HEK293 (cell line): ENCODE data around the gene FGR.

Experiments
- HIC1 ChIP-seq: fragments of 450-650 bp; formaldehyde crosslinking; IDR thresholded peaks from 2 replicates; pipeline ENCODE4 v1.5.1; 2016; ENCODE audit warnings: missing biosample characterization, missing genetic modification characterization
- HOXC10 ChIP-seq: sonication (generic); formaldehyde crosslinking; IDR thresholded peaks from 2 replicates; pipeline ENCODE4 v1.8.1; 2023; ENCODE audit warnings: mild to moderate bottlenecking, missing genetic modification reagents
- KLF16 ChIP-seq: fragments of 450-650 bp; formaldehyde crosslinking; IDR thresholded peaks from 2 replicates; pipeline ENCODE4 v1.5.1; 2017; ENCODE audit warnings: missing biosample characterization, missing genetic modification characterization
- KLF8 ChIP-seq: fragments of 450-650 bp; formaldehyde crosslinking; IDR thresholded peaks from 2 replicates; pipeline ENCODE4 v1.5.1; 2016; ENCODE audit warnings: missing biosample characterization, missing genetic modification characterization
- MYNN ChIP-seq: fragments of 450-650 bp; formaldehyde crosslinking; IDR thresholded peaks from 2 replicates; pipeline ENCODE4 v1.5.1; 2016; ENCODE audit warnings: missing biosample characterization, missing genetic modification characterization, borderline replicate concordance
- SP3 ChIP-seq: fragments of 450-650 bp; formaldehyde crosslinking; IDR thresholded peaks from 2 replicates; pipeline ENCODE4 v1.5.1; 2016; ENCODE audit warnings: missing biosample characterization, missing genetic modification characterization
- ZEB2 ChIP-seq: fragments of 450-650 bp; formaldehyde crosslinking; IDR thresholded peaks from 2 replicates; pipeline ENCODE4 v1.5.1; 2016; ENCODE audit warnings: missing biosample characterization, missing genetic modification characterization
- ZFP3 ChIP-seq: fragments of 450-650 bp; formaldehyde crosslinking; IDR thresholded peaks from 2 replicates; pipeline ENCODE4 v1.5.1; 2016; ENCODE audit warnings: low read depth, missing biosample characterization, missing genetic modification characterization
- ZNF10 ChIP-seq: fragments of 450-650 bp; formaldehyde crosslinking; IDR thresholded peaks from 2 replicates; pipeline ENCODE4 v1.5.1; 2017; ENCODE audit warnings: missing biosample characterization, missing genetic modification characterization
- ZNF112 ChIP-seq: fragments of 450-650 bp; formaldehyde crosslinking; IDR thresholded peaks from 2 replicates; pipeline ENCODE4 v1.5.0; 2017; ENCODE audit warnings: missing biosample characterization, missing genetic modification characterization
- ZNF146 ChIP-seq: fragments of 450-650 bp; formaldehyde crosslinking; IDR thresholded peaks from 2 replicates; pipeline ENCODE4 v1.5.1; 2016; ENCODE audit warnings: missing biosample characterization, missing genetic modification characterization
- ZNF169 ChIP-seq: fragments of 450-650 bp; formaldehyde crosslinking; IDR thresholded peaks from 2 replicates; pipeline ENCODE4 v1.5.1; 2016; ENCODE audit warnings: missing biosample characterization, missing genetic modification characterization
- ZNF184 ChIP-seq: fragments of 450-650 bp; IDR thresholded peaks from 2 replicates; pipeline ENCODE4 v1.5.1; 2018; ENCODE audit warnings: missing biosample characterization, mild to moderate bottlenecking, missing genetic modification characterization
- ZNF221 ChIP-seq: fragments of 450-650 bp; formaldehyde crosslinking; IDR thresholded peaks from 2 replicates; pipeline ENCODE4 v1.5.1; 2017; ENCODE audit warnings: missing biosample characterization, missing genetic modification characterization, borderline replicate concordance
- ZNF23 ChIP-seq: fragments of 450-650 bp; formaldehyde crosslinking; IDR thresholded peaks from 2 replicates; pipeline ENCODE4 v1.5.1; 2016; ENCODE audit warnings: missing biosample characterization, missing genetic modification characterization, borderline replicate concordance
- ZNF302 ChIP-seq: fragments of 450-650 bp; formaldehyde crosslinking; IDR thresholded peaks from 2 replicates; pipeline ENCODE4 v1.5.1; 2016; ENCODE audit warnings: missing biosample characterization, missing genetic modification characterization, low read depth
- ZNF324 ChIP-seq: fragments of 450-650 bp; formaldehyde crosslinking; IDR thresholded peaks from 2 replicates; pipeline ENCODE4 v1.5.1; 2016; ENCODE audit warnings: missing biosample characterization, missing genetic modification characterization
- ZNF37A ChIP-seq: fragments of 450-650 bp; IDR thresholded peaks from 2 replicates; pipeline ENCODE4 v1.5.1; 2018; ENCODE audit warnings: missing biosample characterization, missing genetic modification characterization
- ZNF391 ChIP-seq: fragments of 450-650 bp; formaldehyde crosslinking; IDR thresholded peaks from 2 replicates; pipeline ENCODE4 v1.5.1; 2016; ENCODE audit warnings: low read depth, missing biosample characterization, missing genetic modification characterization, borderline replicate concordance
- ZNF394 ChIP-seq: fragments of 450-650 bp; formaldehyde crosslinking; IDR thresholded peaks from 2 replicates; pipeline ENCODE4 v1.5.1; 2016; ENCODE audit warnings: missing biosample characterization, missing genetic modification characterization, mild to moderate bottlenecking, moderate library complexity, borderline replicate concordance
- ZNF433 ChIP-seq: fragments of 450-650 bp; formaldehyde crosslinking; IDR thresholded peaks from 2 replicates; pipeline ENCODE4 v1.5.1; 2016; ENCODE audit warnings: missing biosample characterization, missing genetic modification characterization, low read depth
- ZNF48 ChIP-seq: fragments of 450-650 bp; formaldehyde crosslinking; IDR thresholded peaks from 2 replicates; pipeline ENCODE4 v1.5.1; 2016; ENCODE audit warnings: missing biosample characterization, missing genetic modification characterization
- ZNF530 ChIP-seq: fragments of 450-650 bp; formaldehyde crosslinking; IDR thresholded peaks from 2 replicates; pipeline ENCODE4 v1.5.1; 2016; ENCODE audit warnings: low read depth, missing biosample characterization, missing genetic modification characterization
- ZNF544 ChIP-seq: fragments of 450-650 bp; formaldehyde crosslinking; IDR thresholded peaks from 2 replicates; pipeline ENCODE4 v1.5.0; 2017; ENCODE audit warnings: missing biosample characterization, missing genetic modification characterization
- ZNF585B ChIP-seq: fragments of 450-650 bp; formaldehyde crosslinking; IDR thresholded peaks from 2 replicates; pipeline ENCODE4 v1.5.1; 2016; ENCODE audit warnings: missing biosample characterization, missing genetic modification characterization
- ZNF600 ChIP-seq: fragments of 450-650 bp; formaldehyde crosslinking; IDR thresholded peaks from 2 replicates; pipeline ENCODE4 v1.5.1; 2016; ENCODE audit warnings: missing biosample characterization, missing genetic modification characterization
- ZNF610 ChIP-seq: fragments of 450-650 bp; formaldehyde crosslinking; IDR thresholded peaks from 2 replicates; pipeline ENCODE4 v1.5.1; 2016; ENCODE audit warnings: missing biosample characterization, missing genetic modification characterization, borderline replicate concordance
- ZNF664 ChIP-seq: fragments of 450-650 bp; formaldehyde crosslinking; IDR thresholded peaks from 2 replicates; pipeline ENCODE4 v1.5.1; 2016; ENCODE audit warnings: missing biosample characterization, missing genetic modification characterization
- ZNF777 ChIP-seq: fragments of 450-650 bp; formaldehyde crosslinking; IDR thresholded peaks from 2 replicates; pipeline ENCODE4 v1.5.1; 2017; ENCODE audit warnings: missing biosample characterization, missing genetic modification characterization, borderline replicate concordance
- ZSCAN4 ChIP-seq: fragments of 450-650 bp; formaldehyde crosslinking; IDR thresholded peaks from 2 replicates; pipeline ENCODE4 v1.5.1; 2017; ENCODE audit warnings: missing biosample characterization, missing genetic modification characterization
- TF ChIP-seq, protein P1 (sequence below): fragments of 450-650 bp; formaldehyde crosslinking; IDR thresholded peaks from 2 replicates; pipeline ENCODE4 v1.5.1; 2017; ENCODE audit warnings: missing biosample characterization, mild to moderate bottlenecking, missing genetic modification characterization, moderate library complexity
- TF ChIP-seq, protein P2 (sequence below): fragments of 450-650 bp; formaldehyde crosslinking; IDR thresholded peaks from 2 replicates; pipeline ENCODE4 v1.5.1; 2016; ENCODE audit warnings: missing biosample characterization, missing genetic modification characterization
- TF ChIP-seq, protein P3 (sequence below): fragments of 450-650 bp; IDR thresholded peaks from 2 replicates; pipeline ENCODE4 v1.5.1; 2018; ENCODE audit warnings: missing biosample characterization, mild to moderate bottlenecking, missing genetic modification characterization

The FGR gene

GRCh38 chr1:27603681-27604578 is 31.1 kb downstream of the FGR start, which contains the start of gene AHDC1 (continued):
- no peak for TF ChIP-seq HOXC10 (CRISPR knock-in tag)
- TF ChIP-seq ZNF23 (tag by site-specific recombination): no peak
- TF ChIP-seq ZNF302 (tag by site-specific recombination): no peak
- no peak for TF ChIP-seq ZNF112 (tag by site-specific recombination)
- peak; percentile 79 for TF ChIP-seq ZNF391
- TF ChIP-seq, protein P1, sequence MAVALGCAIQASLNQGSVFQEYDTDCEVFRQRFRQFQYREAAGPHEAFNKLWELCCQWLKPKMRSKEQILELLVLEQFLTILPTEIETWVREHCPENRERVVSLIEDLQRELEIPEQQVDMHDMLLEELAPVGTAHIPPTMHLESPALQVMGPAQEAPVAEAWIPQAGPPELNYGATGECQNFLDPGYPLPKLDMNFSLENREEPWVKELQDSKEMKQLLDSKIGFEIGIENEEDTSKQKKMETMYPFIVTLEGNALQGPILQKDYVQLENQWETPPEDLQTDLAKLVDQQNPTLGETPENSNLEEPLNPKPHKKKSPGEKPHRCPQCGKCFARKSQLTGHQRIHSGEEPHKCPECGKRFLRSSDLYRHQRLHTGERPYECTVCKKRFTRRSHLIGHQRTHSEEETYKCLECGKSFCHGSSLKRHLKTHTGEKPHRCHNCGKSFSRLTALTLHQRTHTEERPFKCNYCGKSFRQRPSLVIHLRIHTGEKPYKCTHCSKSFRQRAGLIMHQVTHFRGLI (tag by site-specific recombination): no peak
- TF ChIP-seq KLF8 (tag by site-specific recombination): peak; percentile 90
- TF ChIP-seq MYNN (tag by site-specific recombination): no peak
- TF ChIP-seq ZNF221: no peak
- TF ChIP-seq ZNF169: no peak
- TF ChIP-seq ZNF184 (tag by site-specific recombination): no peak
- TF ChIP-seq HIC1 (tag by site-specific recombination): peak; percentile 76
- TF ChIP-seq ZNF544 (tag by site-specific recombination): no peak
- TF ChIP-seq ZSCAN4 (tag by site-specific recombination): no peak; the same call in 1 of the 2 replicates
- TF ChIP-seq ZNF433 (tag by site-specific recombination): no peak
- peak; percentile 62; the same call in 1 of the 2 replicates for TF ChIP-seq ZNF10 (tag by site-specific recombination)
- TF ChIP-seq SP3: peak; percentile 67
- peak; percentile 47; the same call in 1 of the 2 replicates for TF ChIP-seq ZNF324 (tag by site-specific recombination)
- TF ChIP-seq ZNF664 (tag by site-specific recombination): no peak
- TF ChIP-seq ZNF37A: no peak
- peak; percentile 65; the same call in 1 of the 2 replicates for TF ChIP-seq ZNF600
- TF ChIP-seq ZNF394 (tag by site-specific recombination): no peak
- TF ChIP-seq, protein P2, sequence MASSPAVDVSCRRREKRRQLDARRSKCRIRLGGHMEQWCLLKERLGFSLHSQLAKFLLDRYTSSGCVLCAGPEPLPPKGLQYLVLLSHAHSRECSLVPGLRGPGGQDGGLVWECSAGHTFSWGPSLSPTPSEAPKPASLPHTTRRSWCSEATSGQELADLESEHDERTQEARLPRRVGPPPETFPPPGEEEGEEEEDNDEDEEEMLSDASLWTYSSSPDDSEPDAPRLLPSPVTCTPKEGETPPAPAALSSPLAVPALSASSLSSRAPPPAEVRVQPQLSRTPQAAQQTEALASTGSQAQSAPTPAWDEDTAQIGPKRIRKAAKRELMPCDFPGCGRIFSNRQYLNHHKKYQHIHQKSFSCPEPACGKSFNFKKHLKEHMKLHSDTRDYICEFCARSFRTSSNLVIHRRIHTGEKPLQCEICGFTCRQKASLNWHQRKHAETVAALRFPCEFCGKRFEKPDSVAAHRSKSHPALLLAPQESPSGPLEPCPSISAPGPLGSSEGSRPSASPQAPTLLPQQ (tag by site-specific recombination): peak; percentile 81
- peak; percentile 65 for TF ChIP-seq KLF16 (tag by site-specific recombination)
- TF ChIP-seq ZNF146 (tag by site-specific recombination): no peak
- TF ChIP-seq ZNF777 (tag by site-specific recombination): no peak; the same call in 1 of the 2 replicates
- TF ChIP-seq ZNF585B: no peak
- TF ChIP-seq ZNF610 (tag by site-specific recombination): peak; percentile 97
- no peak for TF ChIP-seq ZFP3
- no peak for TF ChIP-seq ZNF530
- TF ChIP-seq, protein P3, sequence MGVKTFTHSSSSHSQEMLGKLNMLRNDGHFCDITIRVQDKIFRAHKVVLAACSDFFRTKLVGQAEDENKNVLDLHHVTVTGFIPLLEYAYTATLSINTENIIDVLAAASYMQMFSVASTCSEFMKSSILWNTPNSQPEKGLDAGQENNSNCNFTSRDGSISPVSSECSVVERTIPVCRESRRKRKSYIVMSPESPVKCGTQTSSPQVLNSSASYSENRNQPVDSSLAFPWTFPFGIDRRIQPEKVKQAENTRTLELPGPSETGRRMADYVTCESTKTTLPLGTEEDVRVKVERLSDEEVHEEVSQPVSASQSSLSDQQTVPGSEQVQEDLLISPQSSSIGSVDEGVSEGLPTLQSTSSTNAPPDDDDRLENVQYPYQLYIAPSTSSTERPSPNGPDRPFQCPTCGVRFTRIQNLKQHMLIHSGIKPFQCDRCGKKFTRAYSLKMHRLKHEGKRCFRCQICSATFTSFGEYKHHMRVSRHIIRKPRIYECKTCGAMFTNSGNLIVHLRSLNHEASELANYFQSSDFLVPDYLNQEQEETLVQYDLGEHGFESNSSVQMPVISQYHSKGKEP (tag by site-specific recombination): no peak
- TF ChIP-seq ZEB2 (tag by site-specific recombination): peak; percentile 84
- TF ChIP-seq ZNF48 (tag by site-specific recombination): no peak
